ENCODE data around the gene NACA.

GRCh38 chr12:56763753-56764657 lies 38.9 kb upstream of the NACA start:
- no peak for TF ChIP-seq CTCF (IDR thresholded peaks at IDR 0.05)
- no peak for TF ChIP-seq POLR2A (IDR thresholded peaks at IDR 0.05)
